A549 (cell line): ENCODE results near the gene PNPLA8.

Source experiments
- CBX8 ChIP-seq: fragments of 200-600 bp; sonication (generic); IDR thresholded peaks from 2 replicates; pipeline ENCODE4 v1.6.1; 2016
- CEBPB ChIP-seq, 2 experiments: fragments of >200 bp in 1 of 2; sonication (Bioruptor Twin) in 1 of 2; formaldehyde crosslinking in 1 of 2; IDR thresholded peaks; 2 replicates each; pipeline ENCODE4 v1.6.1; 2012 to 2016
- CTCF ChIP-seq: fragments of >200 bp; sonication (Bioruptor Twin); formaldehyde crosslinking; IDR thresholded peaks from 3 replicates; pipeline ENCODE4 v1.5.1; 2016
- EP300 ChIP-seq, 2 experiments: fragments of >200 bp; sonication (Bioruptor Twin); formaldehyde crosslinking; IDR thresholded peaks; 2 replicates in 1 of 2; 3 replicates in 1 of 2; pipeline ENCODE4 v1.6.1; 2016 to 2017
- GATA3 ChIP-seq: IDR thresholded peaks from 2 replicates; pipeline ENCODE4 v1.6.1; 2012; ENCODE audit warnings: borderline replicate concordance
- JUN ChIP-seq, 2 experiments: fragments of >200 bp; sonication (Bioruptor Twin); formaldehyde crosslinking; IDR thresholded peaks; 2 replicates in 1 of 2; 3 replicates in 1 of 2; pipeline ENCODE4 v1.6.1; 2016 to 2017
- JUNB ChIP-seq: fragments of >200 bp; sonication (Bioruptor Twin); formaldehyde crosslinking; IDR thresholded peaks from 2 replicates; pipeline ENCODE4 v1.6.1; 2016
- MAZ ChIP-seq: fragments of 150-350 bp; IDR thresholded peaks from 2 replicates; pipeline ENCODE4 v1.6.1; 2014; ENCODE audit warnings: antibody characterized with exemption, low read depth, low read length, borderline replicate concordance
- PHF8 ChIP-seq: fragments of 200-600 bp; sonication (generic); IDR thresholded peaks from 2 replicates; pipeline ENCODE4 v1.6.1; 2016; ENCODE audit warnings: low read depth, mild to moderate bottlenecking, antibody characterized with exemption, moderate library complexity, borderline replicate concordance
- POLR2A ChIP-seq: IDR thresholded peaks from 2 replicates; pipeline ENCODE4 v1.6.1; 2012; ENCODE audit warnings: mild to moderate bottlenecking, low read length
- RFX5 ChIP-seq: fragments of 450-650 bp; IDR thresholded peaks from 2 replicates; pipeline ENCODE4 v1.7.1; 2014; ENCODE audit warnings: antibody characterized with exemption, mild to moderate bottlenecking, moderate library complexity
- TF ChIP-seq, protein P1 (sequence below): fragments of 150-350 bp; IDR thresholded peaks from 2 replicates; pipeline ENCODE4 v1.6.1; 2014; ENCODE audit warnings: low read depth, mild to moderate bottlenecking, low read length
- TF ChIP-seq, protein P2 (sequence below): IDR thresholded peaks from 2 replicates; pipeline ENCODE4 v1.6.1; 2012
- TF ChIP-seq, protein P3 (sequence below): fragments of 250-450 bp; sonication (Bioruptor Pico); IDR thresholded peaks from 2 replicates; pipeline ENCODE4 v1.5.0; 2021; ENCODE audit warnings: mild to moderate bottlenecking, moderate library complexity, borderline replicate concordance

GRCh38 chr7:108442039-108442568, 83.8 kb downstream of the PNPLA8 start:
- TF ChIP-seq, protein P1, sequence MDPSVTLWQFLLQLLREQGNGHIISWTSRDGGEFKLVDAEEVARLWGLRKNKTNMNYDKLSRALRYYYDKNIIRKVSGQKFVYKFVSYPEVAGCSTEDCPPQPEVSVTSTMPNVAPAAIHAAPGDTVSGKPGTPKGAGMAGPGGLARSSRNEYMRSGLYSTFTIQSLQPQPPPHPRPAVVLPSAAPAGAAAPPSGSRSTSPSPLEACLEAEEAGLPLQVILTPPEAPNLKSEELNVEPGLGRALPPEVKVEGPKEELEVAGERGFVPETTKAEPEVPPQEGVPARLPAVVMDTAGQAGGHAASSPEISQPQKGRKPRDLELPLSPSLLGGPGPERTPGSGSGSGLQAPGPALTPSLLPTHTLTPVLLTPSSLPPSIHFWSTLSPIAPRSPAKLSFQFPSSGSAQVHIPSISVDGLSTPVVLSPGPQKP = no peak
- TF ChIP-seq POLR2A = no peak
- no peak for TF ChIP-seq RFX5
- no peak for TF ChIP-seq CTCF
- TF ChIP-seq JUNB = no peak
- TF ChIP-seq JUN (IDR thresholded peaks at IDR 0.05) = no peak
- TF ChIP-seq MAZ = no peak
- TF ChIP-seq, protein P2, sequence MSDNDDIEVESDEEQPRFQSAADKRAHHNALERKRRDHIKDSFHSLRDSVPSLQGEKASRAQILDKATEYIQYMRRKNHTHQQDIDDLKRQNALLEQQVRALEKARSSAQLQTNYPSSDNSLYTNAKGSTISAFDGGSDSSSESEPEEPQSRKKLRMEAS = no peak
- no peak for TF ChIP-seq PHF8
- TF ChIP-seq, protein P3, sequence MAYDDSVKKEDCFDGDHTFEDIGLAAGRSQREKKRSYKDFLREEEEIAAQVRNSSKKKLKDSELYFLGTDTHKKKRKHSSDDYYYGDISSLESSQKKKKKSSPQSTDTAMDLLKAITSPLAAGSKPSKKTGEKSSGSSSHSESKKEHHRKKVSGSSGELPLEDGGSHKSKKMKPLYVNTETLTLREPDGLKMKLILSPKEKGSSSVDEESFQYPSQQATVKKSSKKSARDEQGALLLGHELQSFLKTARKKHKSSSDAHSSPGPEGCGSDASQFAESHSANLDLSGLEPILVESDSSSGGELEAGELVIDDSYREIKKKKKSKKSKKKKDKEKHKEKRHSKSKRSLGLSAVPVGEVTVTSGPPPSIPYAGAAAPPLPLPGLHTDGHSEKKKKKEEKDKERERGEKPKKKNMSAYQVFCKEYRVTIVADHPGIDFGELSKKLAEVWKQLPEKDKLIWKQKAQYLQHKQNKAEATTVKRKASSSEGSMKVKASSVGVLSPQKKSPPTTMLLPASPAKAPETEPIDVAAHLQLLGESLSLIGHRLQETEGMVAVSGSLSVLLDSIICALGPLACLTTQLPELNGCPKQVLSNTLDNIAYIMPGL = no peak
- TF ChIP-seq CBX8 = no peak
- TF ChIP-seq EP300 (IDR thresholded peaks at IDR 0.05) = no peak
- TF ChIP-seq GATA3 = no peak
- TF ChIP-seq CEBPB (IDR thresholded peaks at IDR 0.05) = no peak
